HCT116 (cell line): ENCODE data around the gene CERS3. TPM values are rescaled to one million over a fixed set of nuclear protein-coding genes. Genes with fewer than 3 reads are reported as not detected.

ENCODE experiments used
- ATAC-seq: fragments of 200-7000 bp; cut with Tn5 transposase; 2 replicates; pipeline ENCODE4 v1.9.1; 2020; ENCODE audit warnings: mild to moderate bottlenecking, moderate library complexity
- BruUV-seq: library from RNA; stranded (reverse); fragments of 400-500 nt; replicated peaks from 2 replicates; lab custom pipeline; 2021; lab: Mats Ljungman, UMichigan
- CTCF ChIA-PET: fragments of 300-600 bp; sonication (Branson Sonifier 250); formaldehyde crosslinking; loops from one replicate; lab custom pipeline; 2021; ENCODE audit warnings: antibody characterized with exemption; lab: Charles Lee
- POLR2A ChIA-PET: fragments of 300-600, 350-600 bp; sonication (Branson Sonifier 250); formaldehyde crosslinking; loops from one replicate; lab custom pipeline; 2021; ENCODE audit warnings: antibody characterized with exemption; lab: Charles Lee
- RAD21 ChIA-PET, 2 experiments: fragments of 300-600 bp; sonication (Branson Sonifier 250); formaldehyde crosslinking; loops; one replicate each; lab custom pipeline; 2023; ENCODE audit warnings: low total read pairs in 2 of 2; ENCODE audit not compliant: uncharacterized antibody in 2 of 2, unreplicated experiment in 2 of 2, low non-redundant PET in 1 of 2; lab: Charles Lee
- DNase-seq: peaks from one replicate; pipeline ENCODE4 v3.0.0-alpha.2; 2010; ENCODE audit warnings: low read depth, low spot score
- H2AFZ ChIP-seq: fragments of 200-600 bp; shearing (Covaris generic), sonication (generic); 2 replicates; pipeline ENCODE4 v1.6.1; 2017; ENCODE audit warnings: low read depth, mixed run types, mixed read lengths, antibody characterized with exemption, low read length; ENCODE audit not compliant: poor library complexity, severe bottlenecking
- H3K27ac ChIP-seq: 2 replicates; pipeline ENCODE4 v1.5.1; 2012; ENCODE audit warnings: low read depth, low read length
- H3K27me3 ChIP-seq: fragments of 200-600 bp; sonication (generic); 2 replicates; pipeline ENCODE4 v1.6.1; 2016; ENCODE audit warnings: mixed run types, low read length, mixed read lengths; ENCODE audit not compliant: insufficient read depth
- H3K36me3 ChIP-seq, 2 experiments: fragments of 200-500 bp in 1 of 2; fragments of 200-600 bp in 1 of 2; sonication (Bioruptor generic) in 1 of 2; sonication (generic) in 1 of 2; 2 replicates each; pipeline versions ENCODE4 v1.5.1 to v1.6.1; 2014 to 2016; ENCODE audit warnings: low read length in 2 of 2, inconsistent platforms in 1 of 2, mixed read lengths in 1 of 2, mixed run types in 1 of 2; ENCODE audit not compliant: insufficient read depth in 2 of 2, control insufficient read depth in 1 of 2
- H3K4me1 ChIP-seq, 2 experiments: fragments of 200-600 bp in 1 of 2; sonication (generic) in 1 of 2; 2 replicates each; pipeline versions ENCODE4 v1.5.1 to v1.6.1; 2012 to 2017; ENCODE audit warnings: low read length in 2 of 2, inconsistent platforms in 1 of 2, mild to moderate bottlenecking in 1 of 2, mixed read lengths in 1 of 2, mixed run types in 1 of 2, moderate library complexity in 1 of 2; ENCODE audit not compliant: insufficient read depth in 2 of 2, control insufficient read depth in 1 of 2
- H3K4me2 ChIP-seq: fragments of 200-600 bp; sonication (generic); 2 replicates; pipeline ENCODE4 v1.6.1; 2017; ENCODE audit warnings: mixed run types, low read length, mixed read lengths
- H3K4me3 ChIP-seq, 2 experiments: fragments of 200-600 bp in 1 of 2; sonication (generic) in 1 of 2; replicated peaks in 1 of 2; 2 replicates each; pipeline ENCODE4 v1.5.1; 2011 to 2016; ENCODE audit warnings: low read length in 2 of 2, control low read depth in 1 of 2, low read depth in 1 of 2, mild to moderate bottlenecking in 1 of 2, mixed read lengths in 1 of 2, mixed run types in 1 of 2
- H3K79me2 ChIP-seq: fragments of 200-600 bp; sonication (generic); 2 replicates; pipeline ENCODE4 v1.6.1; 2017; ENCODE audit warnings: mild to moderate bottlenecking, mixed run types, low read length, moderate library complexity, mixed read lengths; ENCODE audit not compliant: insufficient read depth
- H3K9ac ChIP-seq: fragments of 200-600 bp; sonication (generic); 2 replicates; pipeline ENCODE4 v1.6.1; 2016; ENCODE audit warnings: low read length, mixed read lengths
- H3K9me2 ChIP-seq: fragments of 200-600 bp; sonication (generic), shearing (Covaris generic); 2 replicates; pipeline ENCODE4 v1.6.1; 2017; ENCODE audit warnings: mixed run types, mild to moderate bottlenecking, moderate library complexity; ENCODE audit not compliant: insufficient read depth
- H3K9me3 ChIP-seq, 2 experiments: fragments of 200-500 bp in 1 of 2; fragments of 200-600 bp in 1 of 2; sonication (Bioruptor generic) in 1 of 2; sonication (generic) in 1 of 2; 2 replicates each; pipeline ENCODE4 v1.6.1; 2014 to 2017; ENCODE audit warnings: low read length in 2 of 2, mixed read lengths in 2 of 2, inconsistent platforms in 1 of 2, low read depth in 1 of 2, mild to moderate bottlenecking in 1 of 2, mixed run types in 1 of 2, moderate library complexity in 1 of 2; ENCODE audit not compliant: control insufficient read depth in 1 of 2, insufficient read depth in 1 of 2
- H4K20me1 ChIP-seq: fragments of 200-600 bp; sonication (generic), shearing (Covaris generic); 2 replicates; pipeline ENCODE4 v1.6.1; 2017; ENCODE audit warnings: mixed run types, mild to moderate bottlenecking, moderate library complexity; ENCODE audit not compliant: insufficient read depth
- EGR1 ChIP-seq: IDR thresholded peaks from 2 replicates; pipeline ENCODE4 v1.6.1; 2012; ENCODE audit warnings: low read depth
- EZH2phosphoT487 ChIP-seq: fragments of 200-600 bp; IDR thresholded peaks from 2 replicates; pipeline ENCODE4 v1.6.1; 2018; ENCODE audit warnings: antibody characterized with exemption, borderline replicate concordance
- JUND ChIP-seq: IDR thresholded peaks from 2 replicates; pipeline ENCODE4 v1.6.1; 2012
- RAD21 ChIP-seq: IDR thresholded peaks from 2 replicates; pipeline ENCODE4 v1.6.1; 2012; ENCODE audit warnings: low read depth, mild to moderate bottlenecking
- intact Hi-C: fragments of 100-400 bp; cut with micrococcal nuclease; formaldehyde crosslinking; loops from 2 replicates; pipeline ENCODE4 v1.10.0; 2022
- total RNA-seq: library from RNA; stranded (reverse); gene quantifications from one replicate; pipeline ENCODE4 v1.2.1, GENCODE V29; 2021; ENCODE audit not compliant: unreplicated experiment
- TF ChIP-seq, protein P1 (sequence below), 3 experiments: fragments of 200-600 bp in 1 of 3; sonication (generic) in 1 of 3; IDR thresholded peaks in 2 of 3; conservative IDR thresholded peaks in 1 of 3; 2 replicates each; pipeline ENCODE4 v1.5.1; 2012 to 2017; ENCODE audit warnings: low read depth in 2 of 3, low read length in 2 of 3, antibody characterized with exemption in 1 of 3, borderline replicate concordance in 1 of 3, control low read depth in 1 of 3, mild to moderate bottlenecking in 1 of 3, mixed read lengths in 1 of 3, mixed run types in 1 of 3, moderate library complexity in 1 of 3; ENCODE audit not compliant: insufficient read depth in 1 of 3
- TF ChIP-seq, protein P2 (sequence below): IDR thresholded peaks from 2 replicates; pipeline ENCODE4 v1.6.1; 2011; ENCODE audit warnings: mild to moderate bottlenecking, low read length, moderate library complexity; ENCODE audit not compliant: insufficient replicate concordance; ENCODE audit errors: extremely low read depth

CERS3 gene
- total RNA-seq, 1 experiment from 2014 or later = not detected

DNA sequence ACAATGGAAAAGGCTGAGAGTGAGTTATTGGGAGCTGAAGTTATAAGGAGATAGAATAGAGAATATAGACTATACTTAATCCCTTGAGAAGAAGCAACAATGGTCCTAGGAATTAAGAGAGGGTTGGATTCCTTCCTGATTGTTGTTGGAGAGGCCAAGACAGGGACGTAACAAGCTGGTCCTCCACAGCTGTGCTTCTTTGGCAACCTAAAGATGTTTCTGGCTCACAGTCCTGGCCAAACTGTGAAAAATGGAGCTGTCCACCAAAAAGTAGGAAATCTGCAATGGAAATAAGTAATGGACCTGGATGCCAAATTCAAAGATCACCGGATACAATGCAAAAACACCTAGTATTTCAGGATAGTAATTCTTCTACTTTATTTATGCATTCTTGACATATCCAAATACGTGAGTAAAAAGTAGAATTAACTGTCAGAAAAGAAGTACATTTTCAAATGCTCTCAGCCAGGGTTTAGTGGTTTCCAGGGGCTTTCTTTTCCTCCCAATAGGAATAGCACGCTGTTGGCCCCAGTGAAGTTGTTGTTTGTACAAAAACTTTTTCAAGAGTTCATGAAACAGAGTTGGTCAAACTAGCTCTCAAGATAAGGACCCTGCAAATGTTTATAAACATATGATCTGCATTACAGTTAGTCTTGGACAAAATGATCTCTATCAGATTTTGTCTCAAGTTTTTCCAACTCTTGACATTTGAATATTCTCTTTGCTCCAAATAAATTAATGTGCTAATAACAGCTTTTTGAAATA lies 28.3 kb downstream of the CERS3 start:
- H3K27me3 ChIP-seq = peaks cover 17% of the 10 kb centered on the region
- POLR2A ChIA-PET = no interaction called here
- no peak for ATAC-seq

More for the DNA sequence above, 28.3 kb downstream of the CERS3 start:
- H3K79me2 ChIP-seq = no peaks in the 10 kb centered on the region
- H3K9ac ChIP-seq = no peak overlapping the region
- DNase-seq = no peak
- no peaks in the 10 kb centered on the region for H4K20me1 ChIP-seq
- no peak overlapping the region for H3K4me3 ChIP-seq
- TF ChIP-seq RAD21 (no peak), EZH2phosphoT487 (no peak), JUND (no peak), EGR1 (no peak)
- TF ChIP-seq, protein P1, sequence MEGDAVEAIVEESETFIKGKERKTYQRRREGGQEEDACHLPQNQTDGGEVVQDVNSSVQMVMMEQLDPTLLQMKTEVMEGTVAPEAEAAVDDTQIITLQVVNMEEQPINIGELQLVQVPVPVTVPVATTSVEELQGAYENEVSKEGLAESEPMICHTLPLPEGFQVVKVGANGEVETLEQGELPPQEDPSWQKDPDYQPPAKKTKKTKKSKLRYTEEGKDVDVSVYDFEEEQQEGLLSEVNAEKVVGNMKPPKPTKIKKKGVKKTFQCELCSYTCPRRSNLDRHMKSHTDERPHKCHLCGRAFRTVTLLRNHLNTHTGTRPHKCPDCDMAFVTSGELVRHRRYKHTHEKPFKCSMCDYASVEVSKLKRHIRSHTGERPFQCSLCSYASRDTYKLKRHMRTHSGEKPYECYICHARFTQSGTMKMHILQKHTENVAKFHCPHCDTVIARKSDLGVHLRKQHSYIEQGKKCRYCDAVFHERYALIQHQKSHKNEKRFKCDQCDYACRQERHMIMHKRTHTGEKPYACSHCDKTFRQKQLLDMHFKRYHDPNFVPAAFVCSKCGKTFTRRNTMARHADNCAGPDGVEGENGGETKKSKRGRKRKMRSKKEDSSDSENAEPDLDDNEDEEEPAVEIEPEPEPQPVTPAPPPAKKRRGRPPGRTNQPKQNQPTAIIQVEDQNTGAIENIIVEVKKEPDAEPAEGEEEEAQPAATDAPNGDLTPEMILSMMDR (IDR thresholded peaks at IDR 0.05 in 2 of 3, conservative IDR thresholded peaks at IDR 0.05 in 1 of 3; ENCODE audit: borderline replicate concordance in 1 of 3, insufficient read depth in 1 of 3, low read depth in 2 of 3, low read length in 2 of 3) = no peak
- TF ChIP-seq, protein P2, sequence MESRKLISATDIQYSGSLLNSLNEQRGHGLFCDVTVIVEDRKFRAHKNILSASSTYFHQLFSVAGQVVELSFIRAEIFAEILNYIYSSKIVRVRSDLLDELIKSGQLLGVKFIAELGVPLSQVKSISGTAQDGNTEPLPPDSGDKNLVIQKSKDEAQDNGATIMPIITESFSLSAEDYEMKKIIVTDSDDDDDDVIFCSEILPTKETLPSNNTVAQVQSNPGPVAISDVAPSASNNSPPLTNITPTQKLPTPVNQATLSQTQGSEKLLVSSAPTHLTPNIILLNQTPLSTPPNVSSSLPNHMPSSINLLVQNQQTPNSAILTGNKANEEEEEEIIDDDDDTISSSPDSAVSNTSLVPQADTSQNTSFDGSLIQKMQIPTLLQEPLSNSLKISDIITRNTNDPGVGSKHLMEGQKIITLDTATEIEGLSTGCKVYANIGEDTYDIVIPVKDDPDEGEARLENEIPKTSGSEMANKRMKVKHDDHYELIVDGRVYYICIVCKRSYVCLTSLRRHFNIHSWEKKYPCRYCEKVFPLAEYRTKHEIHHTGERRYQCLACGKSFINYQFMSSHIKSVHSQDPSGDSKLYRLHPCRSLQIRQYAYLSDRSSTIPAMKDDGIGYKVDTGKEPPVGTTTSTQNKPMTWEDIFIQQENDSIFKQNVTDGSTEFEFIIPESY = no peak
- H3K4me1 ChIP-seq = no peaks in the 10 kb centered on the region
- no peak overlapping the region for H2AFZ ChIP-seq
- H3K9me3 ChIP-seq = no peaks in the 10 kb centered on the region
- no peak overlapping the region for H3K4me2 ChIP-seq
- no TSS peak for BruUV-seq
- intact Hi-C loops = no loop called here
- no peak overlapping the region for H3K27ac ChIP-seq
- RAD21 ChIA-PET = no interaction called here
- CTCF ChIA-PET = interaction anchor here (1.7 kb wide), 1 partner anchor 158 kb away, joined by 4 read pairs; no protein-coding TSS in a partner anchor
- H3K36me3 ChIP-seq = no peaks in the 10 kb centered on the region
- H3K9me2 ChIP-seq = no peaks in the 10 kb centered on the region
